Stimulated activated CD4-positive, alpha-beta T cell treated with anti-CD3 and anti-CD28 coated beads, Interleukin-12 subunit alpha, Interleukin-12 subunit beta, amount 100 ng/mL, for 24 hours (primary cell): ENCODE data around the gene SETD2.
"Not testable (repeated sequence)": the region's sequence is repeated elsewhere in the genome, so short reads cannot be mapped to it uniquely, and the experiment has no call there.

Source experiments
- DNase-seq, 2 experiments: peaks; one replicate each; pipeline ENCODE4 v3.0.0-alpha.2; 2020; ENCODE audit warnings: low read depth in 2 of 2

The SETD2 gene

DNA sequence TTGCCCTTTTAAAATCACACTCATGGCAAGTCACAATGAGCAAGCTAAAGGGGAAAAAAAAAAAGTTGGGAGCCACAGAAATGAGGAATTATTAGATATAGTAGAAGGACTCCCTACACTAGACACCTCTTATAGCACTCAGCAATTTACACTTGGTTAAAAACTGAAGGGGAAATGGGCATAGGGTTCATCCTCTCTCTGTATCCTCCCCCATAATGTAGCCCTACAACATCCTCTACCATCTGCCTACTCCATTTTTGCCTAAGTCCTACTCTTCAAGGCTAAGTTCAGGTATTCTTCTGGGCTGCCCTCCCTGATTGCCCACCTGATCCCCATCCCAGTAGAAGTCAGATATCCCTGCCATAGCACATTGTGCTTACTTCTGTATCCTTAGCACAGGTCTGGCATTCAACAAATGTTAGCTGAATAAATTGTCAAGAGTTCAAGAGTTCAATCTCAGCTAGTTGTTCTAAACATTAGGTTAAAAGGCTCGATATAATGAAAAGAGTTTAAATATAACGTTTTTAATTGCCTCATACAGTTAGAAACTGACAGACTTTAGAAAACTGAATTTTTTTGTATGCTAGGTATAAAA lies 14.5 kb downstream of the SETD2 start:
- no peak for DNase-seq

DNA sequence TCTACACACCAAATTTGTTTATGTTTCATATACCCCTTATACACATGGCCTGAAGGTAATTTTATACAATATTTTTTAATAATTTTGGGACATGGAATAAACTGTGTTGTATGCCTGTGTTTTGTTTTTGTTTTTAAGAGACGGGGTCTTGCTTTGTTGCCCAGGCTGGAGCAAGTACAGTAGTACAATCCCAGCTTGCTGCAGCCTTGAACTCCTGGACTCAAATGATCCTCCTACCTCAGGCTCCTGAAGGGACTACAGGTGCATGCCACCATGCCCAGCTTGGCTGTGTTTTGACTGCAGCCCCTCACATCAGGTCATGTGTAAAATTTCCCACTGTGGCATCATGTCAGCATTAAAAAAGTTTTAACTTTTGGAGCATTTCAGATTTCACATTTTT lies 18.6 kb downstream of the SETD2 start:
- no peak for DNase-seq

- no peak for DNase-seq
Observed at GRCh38 chr3:47143068-47143467, 20.8 kb downstream of the SETD2 start.

- not testable (repeated sequence) for DNase-seq
Observed at GRCh38 chr3:47142536-47142935, 21.4 kb downstream of the SETD2 start.

DNA sequence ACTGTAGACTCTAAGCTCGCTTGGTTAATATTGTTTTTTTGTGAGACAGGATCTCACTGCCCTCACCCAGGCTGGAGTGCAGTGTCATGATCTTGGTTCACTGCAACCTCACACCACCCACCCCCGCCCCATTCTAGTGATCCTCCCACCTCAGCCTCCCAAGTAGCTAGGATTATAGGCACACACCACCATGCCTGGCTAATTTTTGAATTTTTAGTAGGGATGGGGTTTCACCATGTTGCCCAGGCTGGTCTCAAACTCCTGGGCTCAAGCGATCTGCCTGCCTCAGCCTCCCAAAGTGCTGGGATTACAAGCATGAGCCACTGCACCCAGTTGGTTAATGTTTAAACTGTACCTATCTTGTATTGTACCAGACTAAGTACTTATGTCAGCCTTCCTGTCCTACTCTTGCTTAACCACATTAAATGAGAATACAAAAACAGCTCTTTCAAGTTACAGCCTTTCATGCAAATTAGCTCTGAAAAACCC lies 22.9 kb downstream of the SETD2 start:
- not testable (repeated sequence) for DNase-seq

DNA sequence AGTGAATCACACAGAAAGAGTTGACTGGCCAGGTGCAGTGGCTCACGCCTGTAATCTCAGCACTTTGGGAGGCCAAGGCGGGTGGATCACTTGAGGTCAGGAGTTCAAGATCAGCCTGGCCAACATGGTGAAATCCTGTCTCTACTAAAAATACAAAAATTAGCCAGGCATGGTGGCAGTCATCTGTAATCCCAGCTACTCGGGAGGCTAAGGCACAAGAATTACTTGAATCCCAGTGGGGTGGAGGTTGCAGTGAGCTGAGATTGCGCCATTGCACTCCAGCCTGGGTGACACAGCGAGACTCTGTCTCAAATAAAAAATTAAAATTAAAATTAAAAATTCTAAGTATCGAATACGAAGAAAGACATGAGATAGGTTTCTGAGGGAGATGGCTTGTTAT lies 23.4 kb downstream of the SETD2 start:
- DNase-seq, result not testable (repeated sequence)

- no peak for DNase-seq
Observed at GRCh38 chr3:47134311-47134710, 29.6 kb downstream of the SETD2 start.

DNA sequence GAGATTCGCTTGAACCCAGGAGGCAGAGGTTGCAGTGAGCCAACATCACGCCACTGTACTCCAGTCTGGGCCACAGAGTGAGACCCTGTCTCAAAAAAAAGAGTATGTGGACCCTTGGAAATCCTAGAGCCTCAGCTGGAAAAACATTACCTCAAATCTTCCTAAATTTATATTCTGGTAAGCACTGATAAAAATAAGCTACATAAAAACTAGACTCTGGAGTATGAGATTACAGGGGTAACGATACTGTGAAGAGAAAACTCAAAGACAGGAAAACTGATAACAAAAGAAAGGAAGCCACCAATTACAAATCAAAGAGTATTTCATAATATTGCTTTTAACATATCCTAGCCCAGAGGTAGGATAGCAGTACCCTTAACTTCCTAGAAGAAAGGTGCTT lies 30.3 kb downstream of the SETD2 start:
- DNase-seq, result no peak

DNA sequence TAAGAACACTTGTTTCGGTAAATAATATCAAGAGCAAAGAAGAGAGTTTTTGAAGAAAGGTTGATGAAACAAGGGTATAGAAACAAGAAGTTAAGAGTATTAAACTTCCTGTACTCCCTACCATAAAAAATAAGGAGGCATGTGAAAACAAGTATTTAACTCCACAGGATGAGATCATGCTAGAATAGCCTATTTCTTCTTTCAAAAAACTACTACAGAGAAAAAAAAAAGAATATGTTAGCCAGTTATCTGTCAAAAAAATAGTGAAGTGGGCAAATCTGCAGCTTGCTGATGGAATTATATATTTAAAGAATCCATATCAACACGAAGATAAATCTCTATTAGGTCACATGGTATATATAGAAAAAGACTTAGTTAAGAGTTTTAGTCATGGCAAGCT lies 33.4 kb downstream of the SETD2 start:
- no peak for DNase-seq

DNA sequence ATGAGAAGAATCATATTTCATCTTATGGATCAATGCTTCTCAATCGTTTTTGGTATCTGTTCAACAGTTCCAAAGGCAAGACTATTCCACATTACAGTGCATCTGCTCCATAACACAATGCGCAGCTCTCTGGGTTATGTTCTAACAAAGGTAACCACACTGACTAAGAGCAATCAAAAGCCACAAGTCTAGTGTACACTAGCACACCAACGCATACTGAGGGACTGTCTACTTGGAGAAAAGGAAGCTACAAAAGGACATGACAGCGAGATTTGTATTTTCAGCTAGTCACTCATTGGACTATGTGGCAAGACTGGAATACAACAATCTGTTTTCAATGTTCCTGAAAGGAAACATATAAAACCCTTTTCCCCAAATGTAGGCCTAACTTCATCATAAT lies 35.8 kb downstream of the SETD2 start:
- DNase-seq, result no peak

- no peak for DNase-seq
Observed at GRCh38 chr3:47123857-47124256, 40.1 kb downstream of the SETD2 start.

DNA sequence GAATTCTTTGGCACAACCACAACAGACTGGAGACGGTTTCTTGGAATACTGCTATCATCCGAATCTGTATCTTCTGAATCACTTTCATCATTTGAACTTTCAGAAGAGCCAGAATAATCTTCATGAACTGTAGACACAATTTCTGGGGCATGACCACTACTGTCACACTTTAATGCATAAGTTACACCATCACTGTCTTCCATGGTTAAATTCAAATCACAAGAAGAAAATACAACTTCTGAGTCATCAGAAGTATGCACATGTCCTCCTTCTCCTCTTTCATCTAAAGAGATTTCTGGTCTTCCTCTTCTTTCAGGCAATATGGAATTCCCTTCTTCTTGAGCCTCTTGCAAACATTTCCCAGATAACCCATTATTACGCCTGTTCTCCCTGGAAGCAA lies 42.5 kb downstream of the SETD2 start:
- no peak for DNase-seq

GRCh38 chr3:47120138-47120537 lies 43.8 kb downstream of the SETD2 start:
- no peak for DNase-seq

GRCh38 chr3:47119387-47119786 lies 44.5 kb downstream of the SETD2 start:
- not testable (repeated sequence) for DNase-seq

DNA sequence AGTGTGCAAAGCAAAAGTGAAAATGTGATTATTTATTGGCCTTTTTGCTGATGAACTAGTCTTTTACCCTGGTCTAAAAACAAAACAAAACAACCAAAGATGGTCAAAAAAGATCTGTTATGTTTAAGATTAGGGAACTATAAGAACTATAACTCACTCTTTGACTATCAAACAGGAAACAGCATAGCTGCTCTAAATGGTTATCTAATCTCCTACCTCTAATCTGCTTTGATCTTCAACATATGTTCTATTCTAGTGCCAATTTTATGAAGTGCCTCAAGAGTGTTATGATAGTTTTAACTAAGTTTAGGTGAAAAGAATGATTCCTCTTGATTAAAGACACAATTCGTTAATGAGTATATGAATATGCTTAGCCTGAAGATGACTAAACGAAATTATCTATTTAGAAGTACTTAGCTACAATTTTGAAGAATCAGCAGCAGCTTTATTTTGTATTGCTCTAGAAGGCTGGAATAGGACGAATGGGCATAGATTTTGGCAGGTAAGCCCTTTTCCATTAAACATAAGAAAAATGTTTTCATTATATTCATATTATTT lies 46.0 kb downstream of the SETD2 start:
- no peak for DNase-seq

DNA sequence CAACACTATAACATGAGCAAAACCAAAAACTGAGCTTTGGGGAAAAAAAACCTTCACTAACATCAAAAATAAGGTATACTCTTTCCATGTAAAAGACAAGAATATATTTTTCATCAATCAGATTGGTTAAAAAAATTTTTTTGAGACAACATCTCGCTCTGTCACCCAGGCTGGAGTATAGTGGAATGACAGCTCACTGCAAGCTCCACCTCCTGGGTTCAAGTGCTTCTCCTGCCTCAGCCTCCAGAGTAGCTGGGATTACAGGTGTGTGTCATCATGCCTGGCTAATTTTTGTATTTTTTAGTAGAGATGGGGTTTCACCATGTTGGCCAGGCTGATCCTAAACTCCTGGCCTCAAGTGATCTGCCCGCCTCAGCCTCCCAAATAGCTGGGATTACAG lies 48.4 kb downstream of the SETD2 start:
- DNase-seq, result not testable (repeated sequence)

DNA sequence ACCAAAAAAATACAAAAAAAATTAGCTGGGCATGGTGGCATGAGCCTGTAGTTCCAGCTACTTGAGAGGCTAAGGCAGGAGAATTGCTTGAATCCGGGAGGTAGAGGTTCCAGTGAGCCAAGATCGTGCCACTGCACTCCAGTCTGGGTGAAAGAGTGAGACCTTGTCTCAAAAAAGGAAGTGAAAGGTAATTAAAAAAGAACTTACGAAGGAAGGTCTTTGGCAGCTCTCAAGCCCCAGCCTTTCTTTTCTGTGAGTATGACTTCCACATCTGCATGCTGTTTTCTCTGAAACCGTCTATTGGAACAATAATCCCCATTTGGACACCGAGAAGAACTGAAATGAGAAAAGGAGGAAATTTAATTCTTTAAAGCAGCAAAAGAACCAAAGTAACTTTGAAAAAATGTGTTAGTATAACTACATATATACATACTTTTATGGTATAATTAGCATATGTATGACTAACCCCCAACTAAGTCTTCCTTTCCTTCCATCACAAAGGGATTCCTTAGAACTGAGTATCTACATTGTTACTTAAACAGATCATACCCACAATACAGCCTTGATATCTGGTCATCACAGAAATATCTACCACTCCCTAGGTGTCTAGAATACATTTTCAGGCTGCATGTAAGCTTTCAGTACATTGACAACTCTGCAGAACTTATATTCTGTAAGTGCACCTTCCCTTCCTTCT lies 50.1 kb downstream of the SETD2 start:
- DNase-seq, result no peak

DNA sequence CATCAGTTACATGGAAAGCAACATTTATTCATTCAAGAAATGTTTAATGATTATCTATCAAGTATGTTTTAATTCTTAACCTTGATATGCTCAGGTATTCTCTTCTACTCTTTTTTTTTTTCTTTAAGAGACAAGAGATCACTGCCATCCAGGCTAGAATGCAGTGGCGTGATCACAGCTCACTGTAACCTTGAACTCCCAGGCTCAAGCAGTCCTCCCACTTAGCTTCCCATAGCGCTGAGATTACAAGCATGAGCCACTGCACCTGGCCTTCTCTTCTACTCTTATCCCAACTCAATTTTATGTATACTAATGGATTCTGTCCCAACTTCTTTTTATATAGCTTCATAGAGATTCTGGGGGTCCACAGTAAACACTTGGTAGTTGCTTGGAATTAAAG lies 50.9 kb downstream of the SETD2 start:
- DNase-seq, result no peak

DNA sequence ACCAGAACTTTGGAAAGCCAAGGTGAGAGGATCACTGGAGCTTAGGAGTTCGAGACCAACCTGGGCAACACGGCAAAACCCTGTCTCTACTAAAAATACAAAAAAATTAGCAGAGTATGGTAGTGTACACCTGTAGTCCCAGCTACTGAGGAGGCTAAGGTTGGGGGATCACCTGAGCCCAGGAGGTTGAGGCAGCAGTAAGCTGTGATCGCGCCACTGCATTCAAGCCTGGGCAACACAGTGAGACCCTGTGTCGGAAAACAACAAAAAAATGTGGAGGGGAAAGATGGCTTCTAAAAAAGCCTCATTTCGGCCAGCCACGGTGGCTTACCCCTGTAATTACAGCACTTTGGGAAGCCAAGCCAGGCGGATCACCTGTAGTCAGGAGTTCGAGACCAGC lies 54.5 kb downstream of the SETD2 start:
- DNase-seq, result no peak

DNA sequence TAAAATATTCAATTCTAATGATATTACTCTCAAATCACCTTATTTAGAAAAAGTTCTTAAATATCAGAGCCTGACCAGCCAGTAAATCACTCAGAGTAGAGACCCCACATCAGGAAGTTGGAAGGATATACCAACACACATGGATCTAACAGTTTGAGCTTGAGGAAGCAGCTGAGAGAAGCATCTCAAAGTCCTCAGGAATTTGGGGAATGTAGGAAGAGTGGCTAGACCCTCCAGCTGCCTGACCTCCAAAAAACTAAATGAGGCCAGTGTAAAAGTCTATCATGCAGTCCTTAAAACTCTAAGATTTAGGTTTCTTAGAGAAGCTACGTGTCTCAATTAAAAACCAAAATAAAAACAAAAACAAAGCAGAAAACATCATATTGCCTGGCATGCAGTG lies 55.4 kb downstream of the SETD2 start:
- no peak for DNase-seq

DNA sequence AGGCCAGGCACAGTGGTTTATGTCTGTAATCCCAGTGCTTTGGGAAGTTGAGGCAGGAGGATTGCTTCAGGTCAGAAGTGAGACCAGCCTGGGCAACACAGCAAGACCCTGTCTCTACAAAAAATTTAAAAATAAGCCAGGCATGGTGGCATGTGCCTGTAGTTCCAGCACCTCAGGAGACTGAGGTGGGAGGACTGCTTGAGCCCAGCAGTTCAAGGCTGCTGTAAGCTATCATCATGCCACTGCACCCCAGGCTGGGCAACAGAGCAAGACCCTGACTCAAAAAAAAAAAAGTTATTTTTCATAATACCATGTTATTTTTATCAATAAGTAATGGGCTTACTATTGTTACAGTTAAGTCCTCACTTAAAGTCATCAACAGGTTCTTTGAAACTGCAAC lies 59.7 kb downstream of the SETD2 start:
- DNase-seq, result no peak

GRCh38 chr3:47103619-47104018 lies 60.3 kb downstream of the SETD2 start:
- no peak for DNase-seq

DNA sequence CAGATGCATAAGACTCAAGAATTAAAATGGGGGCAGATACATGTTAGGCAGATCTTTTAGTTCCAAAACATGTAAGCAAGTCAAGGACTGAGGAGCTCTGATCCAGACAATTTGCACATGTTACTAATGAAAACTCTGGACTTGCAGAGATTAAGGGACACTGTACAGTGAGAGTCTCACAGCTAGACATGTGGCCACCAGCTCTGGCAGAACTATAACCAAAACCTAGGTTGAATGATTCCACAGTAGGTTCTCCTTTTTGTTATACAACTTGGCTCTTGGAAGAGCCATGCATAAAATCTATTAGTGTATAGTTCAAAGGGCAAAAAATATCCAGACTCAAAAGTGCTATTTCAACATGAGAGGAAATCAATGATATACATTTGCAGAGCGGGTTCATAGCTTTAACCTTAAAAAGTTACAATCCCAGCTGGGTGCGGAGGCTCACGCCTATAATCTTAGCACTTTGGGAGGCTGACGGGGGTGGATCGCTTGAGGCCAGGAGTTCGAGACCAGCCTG lies 61.8 kb downstream of the SETD2 start:
- no peak for DNase-seq
